GM12878 (cell line): Measurements from ENCODE around the gene ARHGDIA. TPM values are rescaled to one million over a fixed set of nuclear protein-coding genes. Genes with fewer than 3 reads are reported as not detected.
A peak's percentile ranks its signal among the peaks of the same experiment; 100 is the strongest.

ENCODE experiments used
- BMI1 ChIP-seq: fragments of 450-650 bp; IDR thresholded peaks from 2 replicates; pipeline ENCODE4 v1.6.1; 2016; ENCODE audit warnings: mild to moderate bottlenecking, moderate library complexity, borderline replicate concordance
- CBX5 ChIP-seq: sonication (generic); IDR thresholded peaks from 2 replicates; pipeline ENCODE4 v1.6.1; 2016; ENCODE audit warnings: low read depth, moderate library complexity, mild to moderate bottlenecking, inconsistent platforms
- CUX1 ChIP-seq: IDR thresholded peaks from 2 replicates; pipeline ENCODE4 v1.6.1; 2012; ENCODE audit warnings: improper control_type of control experiment, low read depth, low read length; ENCODE audit not compliant: insufficient replicate concordance
- HDGF ChIP-seq: fragments of 450-650 bp; IDR thresholded peaks from 2 replicates; pipeline ENCODE4 v1.6.1; 2016; ENCODE audit warnings: antibody characterized with exemption
- HSF1 ChIP-seq: fragments of 150-350 bp; IDR thresholded peaks from 2 replicates; pipeline ENCODE4 v1.6.1; 2014; ENCODE audit warnings: mild to moderate bottlenecking, low read depth, low read length
- IRF3 ChIP-seq: fragments of 450-650 bp; IDR thresholded peaks from 2 replicates; pipeline ENCODE4 v1.6.1; 2014; ENCODE audit warnings: mild to moderate bottlenecking
- MEF2B ChIP-seq: fragments of 450-650 bp; IDR thresholded peaks from 2 replicates; pipeline ENCODE4 v1.6.1; 2018; ENCODE audit warnings: mild to moderate bottlenecking, moderate library complexity; ENCODE audit not compliant: partially characterized antibody, poor library complexity, severe bottlenecking
- NBN ChIP-seq: fragments of 450-650 bp; IDR thresholded peaks from 2 replicates; pipeline ENCODE4 v1.6.1; 2016
- NFIC ChIP-seq: IDR thresholded peaks from 2 replicates; pipeline ENCODE4 v1.6.1; 2012; ENCODE audit warnings: low read depth, mild to moderate bottlenecking, inconsistent platforms, low read length, moderate library complexity
- SREBF2 ChIP-seq: IDR thresholded peaks from 2 replicates; pipeline ENCODE4 v1.6.1; 2012; ENCODE audit warnings: mild to moderate bottlenecking, low read length
- SRF ChIP-seq, 2 experiments: IDR thresholded peaks; 2 replicates each; pipeline ENCODE4 v1.6.1; 2011; ENCODE audit warnings: low read depth in 2 of 2, low read length in 2 of 2, mild to moderate bottlenecking in 1 of 2, moderate library complexity in 1 of 2
- TCF7 ChIP-seq: IDR thresholded peaks from 2 replicates; pipeline ENCODE4 v1.6.1; 2014; ENCODE audit warnings: antibody characterized with exemption, borderline replicate concordance
- USF2 ChIP-seq: IDR thresholded peaks from 2 replicates; pipeline ENCODE4 v1.6.1; 2011; ENCODE audit warnings: low read depth, low read length, improper control_type of control experiment, borderline replicate concordance
- ZBTB11 ChIP-seq: fragments of 450-650 bp; formaldehyde crosslinking; IDR thresholded peaks from 2 replicates; pipeline ENCODE4 v1.5.0; 2022; ENCODE audit warnings: mild to moderate bottlenecking, missing genetic modification characterization
- ZNF274 ChIP-seq: IDR thresholded peaks from one replicate; pipeline ENCODE4 v1.8.0; 2011; ENCODE audit not compliant: insufficient read length, insufficient read depth
- ZNF384 ChIP-seq: IDR thresholded peaks from 2 replicates; pipeline ENCODE4 v1.6.1; 2012; ENCODE audit warnings: low read depth, mild to moderate bottlenecking, low read length, improper control_type of control experiment, borderline replicate concordance
- ZSCAN29 ChIP-seq: fragments of 450-650 bp; IDR thresholded peaks from 2 replicates; pipeline ENCODE4 v1.6.1; 2017; ENCODE audit warnings: mild to moderate bottlenecking, moderate library complexity
- polyA plus RNA-seq, 11 experiments: library from polyadenylated mRNA; depleted of rRNA in 4 of 11; unstranded in 6 of 11; stranded (reverse) in 5 of 11; fragments of >200 nt; fragmentation: Nextera tagmentation in 4 of 11; fragmentation: Illumina TruSeq in 1 of 11; extraction: Ambion mirVana in 4 of 11; extraction: Trizol in 1 of 11; gene quantifications; 1 replicate in 1 of 11; 2 replicates in 10 of 11; pipeline versions ENCODE4 v1.2.1 to v1.2.3, GENCODE V29; 2011 to 2016; ENCODE audit warnings: inconsistent platforms in 2 of 11, missing spikeins in 2 of 11, low read depth in 1 of 11
- total RNA-seq, 4 experiments: library from RNA; depleted of rRNA in 3 of 4; stranded (reverse); fragments of >200 nt in 3 of 4; fragmentation: Illumina TruSeq in 1 of 4; extraction: Trizol in 1 of 4; gene quantifications; 2 replicates each; pipeline versions ENCODE4 v1.2.1 to v1.2.3, GENCODE V29; 2013 to 2021

Gene ARHGDIA
- total and polyA plus RNA-seq, 10 of the 15 experiments (the other 5 are each of a cell fraction or from before 2014, with no cell fraction given) = 17.9 to 552 (median 169) TPM

GRCh38 chr17:81871387-81872230 is 472 bp upstream of the ARHGDIA start (continued):
- peak; percentile 36; the same call in 1 of the 2 replicates for TF ChIP-seq USF2
- peak; percentile 62; the same call in 1 of the 2 replicates for TF ChIP-seq ZSCAN29
- TF ChIP-seq HSF1 = no peak
- peak; percentile 23 for TF ChIP-seq MEF2B
- peak; percentile 60; the same call in 1 of the 2 replicates for TF ChIP-seq HDGF
- no peak for TF ChIP-seq SREBF2
- TF ChIP-seq BMI1 = no peak
- TF ChIP-seq NFIC = no peak
- TF ChIP-seq ZNF274 = no peak
- no peak for TF ChIP-seq CUX1
- 0 out of 2 replicates have a peak, but pooled peaks have one; percentile 54 for TF ChIP-seq NBN
- TF ChIP-seq IRF3 = no peak; the same call in 1 of the 2 replicates
- TF ChIP-seq TCF7 = no peak
- TF ChIP-seq CBX5 = no peak
- no peak for TF ChIP-seq ZNF384
- TF ChIP-seq ZBTB11 (CRISPR knock-in tag) = no peak
- TF ChIP-seq SRF (IDR thresholded peaks at IDR 0.05; ENCODE audit: low read depth in 2 of 2, low read length in 2 of 2) = no peak
